ENCODE data around the gene TAX1BP3. TPM values are rescaled to one million over a fixed set of nuclear protein-coding genes. Genes with fewer than 3 reads are reported as not detected.

The TAX1BP3 gene
- total and polyA plus RNA-seq, 9 of the 15 experiments (the other 6 are each of a cell fraction or from before 2014, with no cell fraction given), result 0.99 to 14.5 (median 6.2) TPM

DNA sequence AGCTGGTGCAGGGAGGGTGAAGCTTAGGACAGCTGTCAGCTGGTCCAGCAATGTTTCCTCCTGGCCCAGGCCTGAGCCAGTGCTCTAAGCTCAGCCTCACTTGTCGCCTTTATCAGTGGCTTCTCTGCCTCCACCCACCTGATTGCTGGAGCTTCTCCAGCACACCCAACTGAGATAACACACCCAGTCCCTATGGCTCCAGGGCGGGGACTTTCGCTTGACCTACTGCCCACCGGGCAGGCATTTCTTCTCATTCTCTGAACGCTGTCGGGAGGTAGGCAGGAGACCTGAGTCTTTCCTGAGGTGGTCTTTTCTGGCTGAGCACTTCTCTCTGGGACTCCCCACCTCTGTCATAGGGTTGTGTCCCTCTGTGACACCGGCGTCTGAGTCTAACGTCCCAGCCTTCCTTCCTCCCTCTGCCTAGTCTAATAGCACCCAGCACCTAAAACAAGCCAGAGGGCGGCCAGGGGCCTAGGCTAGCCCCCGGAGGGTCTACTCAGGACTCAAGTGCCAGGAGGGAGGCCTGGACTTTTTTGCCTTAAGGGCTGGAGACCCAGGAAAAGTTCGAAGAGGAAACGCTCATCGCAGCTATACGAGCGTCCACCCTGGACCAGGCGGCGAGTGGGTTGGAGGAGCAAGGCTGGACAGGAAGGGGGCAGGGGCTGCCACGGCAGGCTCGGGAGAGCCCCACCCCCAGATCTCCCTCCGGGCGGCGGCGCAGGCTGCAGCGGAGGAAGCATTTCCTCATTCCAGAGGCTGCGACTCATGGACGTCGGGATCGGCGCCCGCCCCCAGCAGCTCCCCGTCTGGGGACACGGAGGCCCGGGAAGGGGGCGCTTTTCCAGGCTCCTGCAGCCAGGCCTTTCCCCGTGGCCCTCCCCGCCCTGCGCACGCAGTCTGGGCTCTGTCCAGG, 756 bp downstream of the TAX1BP3 start (continued):
- TF ChIP-seq HSF4 (CRISPR knock-in tag; IDR thresholded peaks at IDR 0.05; ENCODE audit: borderline replicate concordance), result no peak
- TF ChIP-seq SETDB1 (IDR thresholded peaks at IDR 0.05; ENCODE audit: low read length), result no peak
- no peak for TF ChIP-seq STAG1 (CRISPR knock-in tag; IDR thresholded peaks at IDR 0.05; ENCODE audit: borderline replicate concordance)
- TF ChIP-seq, protein P1, sequence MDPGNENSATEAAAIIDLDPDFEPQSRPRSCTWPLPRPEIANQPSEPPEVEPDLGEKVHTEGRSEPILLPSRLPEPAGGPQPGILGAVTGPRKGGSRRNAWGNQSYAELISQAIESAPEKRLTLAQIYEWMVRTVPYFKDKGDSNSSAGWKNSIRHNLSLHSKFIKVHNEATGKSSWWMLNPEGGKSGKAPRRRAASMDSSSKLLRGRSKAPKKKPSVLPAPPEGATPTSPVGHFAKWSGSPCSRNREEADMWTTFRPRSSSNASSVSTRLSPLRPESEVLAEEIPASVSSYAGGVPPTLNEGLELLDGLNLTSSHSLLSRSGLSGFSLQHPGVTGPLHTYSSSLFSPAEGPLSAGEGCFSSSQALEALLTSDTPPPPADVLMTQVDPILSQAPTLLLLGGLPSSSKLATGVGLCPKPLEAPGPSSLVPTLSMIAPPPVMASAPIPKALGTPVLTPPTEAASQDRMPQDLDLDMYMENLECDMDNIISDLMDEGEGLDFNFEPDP (CRISPR knock-in tag; IDR thresholded peaks at IDR 0.05), result no peak
- TF ChIP-seq ELF2 (CRISPR knock-in tag; IDR thresholded peaks at IDR 0.05), result no peak
- TF ChIP-seq ZNF830 (CRISPR knock-in tag; IDR thresholded peaks at IDR 0.05), result no peak
- no peak for TF ChIP-seq TAL1 (IDR thresholded peaks at IDR 0.05)
- no peak for TF ChIP-seq SNAPC5 (CRISPR knock-in tag; IDR thresholded peaks at IDR 0.05)
- no peak for TF ChIP-seq CHD2 (IDR thresholded peaks at IDR 0.05; ENCODE audit: low read depth, low read length)
- TF ChIP-seq TCF7L2 (IDR thresholded peaks at IDR 0.05; ENCODE audit: low read depth, low read length), result no peak
- TF ChIP-seq, protein P2, sequence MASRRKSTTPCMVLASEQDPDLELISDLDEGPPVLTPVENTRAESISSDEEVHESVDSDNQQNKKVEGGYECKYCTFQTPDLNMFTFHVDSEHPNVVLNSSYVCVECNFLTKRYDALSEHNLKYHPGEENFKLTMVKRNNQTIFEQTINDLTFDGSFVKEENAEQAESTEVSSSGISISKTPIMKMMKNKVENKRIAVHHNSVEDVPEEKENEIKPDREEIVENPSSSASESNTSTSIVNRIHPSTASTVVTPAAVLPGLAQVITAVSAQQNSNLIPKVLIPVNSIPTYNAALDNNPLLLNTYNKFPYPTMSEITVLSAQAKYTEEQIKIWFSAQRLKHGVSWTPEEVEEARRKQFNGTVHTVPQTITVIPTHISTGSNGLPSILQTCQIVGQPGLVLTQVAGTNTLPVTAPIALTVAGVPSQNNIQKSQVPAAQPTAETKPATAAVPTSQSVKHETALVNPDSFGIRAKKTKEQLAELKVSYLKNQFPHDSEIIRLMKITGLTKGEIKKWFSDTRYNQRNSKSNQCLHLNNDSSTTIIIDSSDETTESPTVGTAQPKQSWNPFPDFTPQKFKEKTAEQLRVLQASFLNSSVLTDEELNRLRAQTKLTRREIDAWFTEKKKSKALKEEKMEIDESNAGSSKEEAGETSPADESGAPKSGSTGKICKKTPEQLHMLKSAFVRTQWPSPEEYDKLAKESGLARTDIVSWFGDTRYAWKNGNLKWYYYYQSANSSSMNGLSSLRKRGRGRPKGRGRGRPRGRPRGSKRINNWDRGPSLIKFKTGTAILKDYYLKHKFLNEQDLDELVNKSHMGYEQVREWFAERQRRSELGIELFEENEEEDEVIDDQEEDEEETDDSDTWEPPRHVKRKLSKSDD (conservative IDR thresholded peaks at IDR 0.05; ENCODE audit: low read length), result no peak
- TF ChIP-seq CHD1 (IDR thresholded peaks at IDR 0.05; ENCODE audit: low read length), result peak; percentile 38
- no peak for TF ChIP-seq ASH1L (IDR thresholded peaks at IDR 0.05; ENCODE audit: borderline replicate concordance, low read depth, partially characterized antibody)
- TF ChIP-seq, protein P3, sequence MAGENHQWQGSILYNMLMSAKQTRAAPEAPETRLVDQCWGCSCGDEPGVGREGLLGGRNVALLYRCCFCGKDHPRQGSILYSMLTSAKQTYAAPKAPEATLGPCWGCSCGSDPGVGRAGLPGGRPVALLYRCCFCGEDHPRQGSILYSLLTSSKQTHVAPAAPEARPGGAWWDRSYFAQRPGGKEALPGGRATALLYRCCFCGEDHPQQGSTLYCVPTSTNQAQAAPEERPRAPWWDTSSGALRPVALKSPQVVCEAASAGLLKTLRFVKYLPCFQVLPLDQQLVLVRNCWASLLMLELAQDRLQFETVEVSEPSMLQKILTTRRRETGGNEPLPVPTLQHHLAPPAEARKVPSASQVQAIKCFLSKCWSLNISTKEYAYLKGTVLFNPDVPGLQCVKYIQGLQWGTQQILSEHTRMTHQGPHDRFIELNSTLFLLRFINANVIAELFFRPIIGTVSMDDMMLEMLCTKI (IDR thresholded peaks at IDR 0.05; ENCODE audit: partially characterized antibody), result no peak
- TF ChIP-seq TAF15 (IDR thresholded peaks at IDR 0.05; ENCODE audit: low read depth, low read length), result no peak
- TF ChIP-seq, protein P4, sequence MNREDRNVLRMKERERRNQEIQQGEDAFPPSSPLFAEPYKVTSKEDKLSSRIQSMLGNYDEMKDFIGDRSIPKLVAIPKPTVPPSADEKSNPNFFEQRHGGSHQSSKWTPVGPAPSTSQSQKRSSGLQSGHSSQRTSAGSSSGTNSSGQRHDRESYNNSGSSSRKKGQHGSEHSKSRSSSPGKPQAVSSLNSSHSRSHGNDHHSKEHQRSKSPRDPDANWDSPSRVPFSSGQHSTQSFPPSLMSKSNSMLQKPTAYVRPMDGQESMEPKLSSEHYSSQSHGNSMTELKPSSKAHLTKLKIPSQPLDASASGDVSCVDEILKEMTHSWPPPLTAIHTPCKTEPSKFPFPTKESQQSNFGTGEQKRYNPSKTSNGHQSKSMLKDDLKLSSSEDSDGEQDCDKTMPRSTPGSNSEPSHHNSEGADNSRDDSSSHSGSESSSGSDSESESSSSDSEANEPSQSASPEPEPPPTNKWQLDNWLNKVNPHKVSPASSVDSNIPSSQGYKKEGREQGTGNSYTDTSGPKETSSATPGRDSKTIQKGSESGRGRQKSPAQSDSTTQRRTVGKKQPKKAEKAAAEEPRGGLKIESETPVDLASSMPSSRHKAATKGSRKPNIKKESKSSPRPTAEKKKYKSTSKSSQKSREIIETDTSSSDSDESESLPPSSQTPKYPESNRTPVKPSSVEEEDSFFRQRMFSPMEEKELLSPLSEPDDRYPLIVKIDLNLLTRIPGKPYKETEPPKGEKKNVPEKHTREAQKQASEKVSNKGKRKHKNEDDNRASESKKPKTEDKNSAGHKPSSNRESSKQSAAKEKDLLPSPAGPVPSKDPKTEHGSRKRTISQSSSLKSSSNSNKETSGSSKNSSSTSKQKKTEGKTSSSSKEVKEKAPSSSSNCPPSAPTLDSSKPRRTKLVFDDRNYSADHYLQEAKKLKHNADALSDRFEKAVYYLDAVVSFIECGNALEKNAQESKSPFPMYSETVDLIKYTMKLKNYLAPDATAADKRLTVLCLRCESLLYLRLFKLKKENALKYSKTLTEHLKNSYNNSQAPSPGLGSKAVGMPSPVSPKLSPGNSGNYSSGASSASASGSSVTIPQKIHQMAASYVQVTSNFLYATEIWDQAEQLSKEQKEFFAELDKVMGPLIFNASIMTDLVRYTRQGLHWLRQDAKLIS (CRISPR knock-in tag; IDR thresholded peaks at IDR 0.05), result peak; percentile 62; the same call in 1 of the 2 replicates
- TF ChIP-seq CBX1 (IDR thresholded peaks at IDR 0.05; ENCODE audit: low read depth), result no peak
- TF ChIP-seq TRIM28 (IDR thresholded peaks at IDR 0.05), result no peak

Data from K562 (cell line).